ENCODE results near the gene SRRM4. TPM values are rescaled to one million over a fixed set of nuclear protein-coding genes. Genes with fewer than 3 reads are reported as not detected.

SRRM4 gene
- total RNA-seq, 2 experiments from 2014 or later, result not detected

DNA sequence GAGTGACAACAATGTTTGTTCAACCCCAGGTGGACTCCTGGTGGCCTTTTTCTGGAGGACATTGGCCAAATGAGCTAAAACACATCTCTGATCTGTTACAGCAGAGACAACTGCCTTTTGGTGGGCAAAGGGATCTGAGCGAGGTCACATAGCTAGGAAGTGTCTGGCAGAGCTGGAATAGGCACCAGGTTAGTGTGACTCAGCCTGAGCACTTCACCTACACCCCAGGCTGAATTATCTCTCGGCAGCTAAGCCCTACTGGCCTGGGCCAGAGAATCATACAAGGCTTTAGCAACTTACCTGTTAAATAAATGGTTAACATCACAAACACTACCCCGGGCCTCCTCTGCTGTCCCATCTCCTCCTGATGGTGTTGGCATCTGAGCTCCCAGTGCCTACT, 147.2 kb downstream of the SRRM4 start:
- ATAC-seq (ENCODE audit: poor library complexity) (no peak), DNase-seq (no peak)
- TF ChIP-seq, protein P1, sequence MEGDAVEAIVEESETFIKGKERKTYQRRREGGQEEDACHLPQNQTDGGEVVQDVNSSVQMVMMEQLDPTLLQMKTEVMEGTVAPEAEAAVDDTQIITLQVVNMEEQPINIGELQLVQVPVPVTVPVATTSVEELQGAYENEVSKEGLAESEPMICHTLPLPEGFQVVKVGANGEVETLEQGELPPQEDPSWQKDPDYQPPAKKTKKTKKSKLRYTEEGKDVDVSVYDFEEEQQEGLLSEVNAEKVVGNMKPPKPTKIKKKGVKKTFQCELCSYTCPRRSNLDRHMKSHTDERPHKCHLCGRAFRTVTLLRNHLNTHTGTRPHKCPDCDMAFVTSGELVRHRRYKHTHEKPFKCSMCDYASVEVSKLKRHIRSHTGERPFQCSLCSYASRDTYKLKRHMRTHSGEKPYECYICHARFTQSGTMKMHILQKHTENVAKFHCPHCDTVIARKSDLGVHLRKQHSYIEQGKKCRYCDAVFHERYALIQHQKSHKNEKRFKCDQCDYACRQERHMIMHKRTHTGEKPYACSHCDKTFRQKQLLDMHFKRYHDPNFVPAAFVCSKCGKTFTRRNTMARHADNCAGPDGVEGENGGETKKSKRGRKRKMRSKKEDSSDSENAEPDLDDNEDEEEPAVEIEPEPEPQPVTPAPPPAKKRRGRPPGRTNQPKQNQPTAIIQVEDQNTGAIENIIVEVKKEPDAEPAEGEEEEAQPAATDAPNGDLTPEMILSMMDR (IDR thresholded peaks at IDR 0.05), result no peak
- H3K27me3 ChIP-seq (ENCODE audit: control insufficient read depth in 1 of 2, insufficient read depth in 2 of 2, low read length in 2 of 2), result no peaks in the 10 kb centered on the region
- H3K9me3 ChIP-seq (ENCODE audit: control insufficient read depth in 1 of 2, insufficient read depth in 1 of 2, low read length in 2 of 2), result peaks cover 0 to 10% of the 10 kb centered on the region in 2 experiments
- no peak overlapping the region for H3K27ac ChIP-seq (ENCODE audit: low read depth in 1 of 2, low read length in 2 of 2)
- ChIA-PET CTCF (no interaction called here), POLR2A (no interaction called here)
- Mint-ChIP-seq H3K4me3 (no peak overlapping the region), H3K9me3 (peaks cover 9% of the 10 kb centered on the region), H3K36me3 (ENCODE audit: low read depth) (no peaks in the 10 kb centered on the region), H3K27ac (no peak overlapping the region), H3K4me1 (ENCODE audit: low read depth) (no peaks in the 10 kb centered on the region), H3K27me3 (peaks cover 4% of the 10 kb centered on the region)
- no peaks in the 10 kb centered on the region for H3K36me3 ChIP-seq (ENCODE audit: insufficient read depth, low read length)
- H3K4me3 ChIP-seq (ENCODE audit: low read length), result no peak overlapping the region
- H3K4me1 ChIP-seq (ENCODE audit: insufficient read depth, low read length), result no peaks in the 10 kb centered on the region
- intact Hi-C loops (cut with DNase I, micrococcal nuclease), result no loop called here

DNA sequence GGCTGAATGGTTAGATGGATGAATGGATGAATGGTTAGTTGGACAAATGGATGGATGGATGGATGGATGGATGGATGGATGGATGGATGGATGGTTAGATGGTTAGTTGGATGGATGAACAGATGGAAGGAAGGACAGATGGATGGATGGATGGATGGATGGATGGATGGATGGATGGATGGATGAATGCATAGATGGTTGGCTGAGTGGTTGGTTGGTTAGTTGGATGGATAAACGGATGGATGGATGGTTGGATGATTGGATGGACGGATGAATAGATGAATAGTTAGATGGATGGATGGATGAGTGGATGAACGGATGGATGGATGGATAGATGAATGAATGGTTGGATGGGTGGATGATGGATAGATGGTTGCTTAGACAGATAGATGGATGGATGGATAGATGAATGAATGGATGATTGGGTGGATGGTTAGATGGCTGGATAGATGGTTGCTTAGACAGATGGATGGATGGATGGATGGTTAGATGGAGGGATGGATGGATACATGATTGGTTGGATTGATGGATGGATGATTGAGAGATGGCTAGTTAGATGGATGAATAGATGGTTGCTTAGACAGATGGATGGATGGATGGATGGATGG, 148.6 kb downstream of the SRRM4 start:
- no peaks in the 10 kb centered on the region for H3K4me1 ChIP-seq (ENCODE audit: insufficient read depth, low read length)
- Mint-ChIP-seq H3K4me3 (no peak overlapping the region), H3K4me1 (ENCODE audit: low read depth) (no peaks in the 10 kb centered on the region), H3K27ac (no peak overlapping the region), H3K27me3 (no peaks in the 10 kb centered on the region), H3K36me3 (ENCODE audit: low read depth) (no peaks in the 10 kb centered on the region), H3K9me3 (peaks cover 9% of the 10 kb centered on the region)
- DNase-seq, result no peak
- H3K27me3 ChIP-seq (ENCODE audit: control insufficient read depth in 1 of 2, insufficient read depth in 2 of 2, low read length in 2 of 2), result no peaks in the 10 kb centered on the region
- H3K36me3 ChIP-seq (ENCODE audit: insufficient read depth, low read length), result no peaks in the 10 kb centered on the region
- POLR2A ChIA-PET, result no interaction called here
- H3K9me3 ChIP-seq (ENCODE audit: control insufficient read depth in 1 of 2, insufficient read depth in 1 of 2, low read length in 2 of 2), result peaks cover 0 to 7% of the 10 kb centered on the region in 2 experiments
- H3K4me3 ChIP-seq (ENCODE audit: low read length), result no peak overlapping the region
- no peak overlapping the region for H3K27ac ChIP-seq (ENCODE audit: low read depth in 1 of 2, low read length in 2 of 2)
- no peak for ATAC-seq (ENCODE audit: poor library complexity)
- TF ChIP-seq, protein P1 (IDR thresholded peaks at IDR 0.05), result no peak
- intact Hi-C loops (cut with DNase I, micrococcal nuclease), result no loop called here
- CTCF ChIA-PET, result no interaction called here

DNA sequence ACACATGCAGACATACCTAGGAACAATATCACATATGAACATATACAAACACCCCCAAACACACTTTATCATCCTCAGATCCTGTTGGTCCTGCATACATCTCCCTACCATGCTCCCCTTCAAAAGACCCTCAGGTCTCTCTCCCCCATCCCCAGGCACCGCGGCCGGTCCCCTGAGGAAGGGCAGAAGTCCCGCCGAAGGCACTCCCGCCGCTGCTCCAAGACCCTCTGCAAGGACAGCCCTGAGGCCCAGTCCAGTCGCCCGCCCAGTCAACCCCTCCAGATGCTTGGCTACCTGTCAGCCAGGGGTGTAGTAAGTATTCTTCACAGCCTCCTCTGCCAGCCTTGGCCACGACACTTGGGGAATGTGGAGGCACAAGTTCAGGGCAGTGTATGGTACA, 149.2 kb downstream of the SRRM4 start:
- Histone ChIP-seq H3K27ac (ENCODE audit: low read depth in 1 of 2, low read length in 2 of 2) (no peak overlapping the region), H3K4me1 (ENCODE audit: insufficient read depth, low read length) (no peaks in the 10 kb centered on the region), H3K4me3 (ENCODE audit: low read length) (no peak overlapping the region), H3K9me3 (ENCODE audit: control insufficient read depth in 1 of 2, insufficient read depth in 1 of 2, low read length in 2 of 2) (peaks cover 0 to 3% of the 10 kb centered on the region in 2 experiments), H3K36me3 (ENCODE audit: insufficient read depth, low read length) (no peaks in the 10 kb centered on the region), H3K27me3 (ENCODE audit: control insufficient read depth in 1 of 2, insufficient read depth in 2 of 2, low read length in 2 of 2) (no peaks in the 10 kb centered on the region)
- H3K27me3 Mint-ChIP-seq, result no peaks in the 10 kb centered on the region
- DNase-seq (no peak), ATAC-seq (ENCODE audit: poor library complexity) (no peak)
- H3K4me1 Mint-ChIP-seq (ENCODE audit: low read depth), result no peaks in the 10 kb centered on the region
- ChIA-PET POLR2A (no interaction called here), CTCF (no interaction called here)
- no peaks in the 10 kb centered on the region for H3K36me3 Mint-ChIP-seq (ENCODE audit: low read depth)
- H3K9me3 Mint-ChIP-seq, result peaks cover 9% of the 10 kb centered on the region
- H3K27ac Mint-ChIP-seq, result no peak overlapping the region
- TF ChIP-seq, protein P1 (IDR thresholded peaks at IDR 0.05), result no peak
- H3K4me3 Mint-ChIP-seq, result no peak overlapping the region
- intact Hi-C loops (cut with DNase I, micrococcal nuclease), result no loop called here

Measured in CD4-positive, alpha-beta T cell (primary cell).